GDM1 (cell line): ENCODE measurements around the gene DPP6.
"Not testable (repeated sequence)": the region's sequence is repeated elsewhere in the genome, so short reads cannot be mapped to it uniquely, and the experiment has no call there.

ENCODE experiments used
- DNase-seq: peaks from one replicate; lab custom pipeline; 2025; lab: John Stamatoyannopoulos, UW

Gene DPP6

DNA sequence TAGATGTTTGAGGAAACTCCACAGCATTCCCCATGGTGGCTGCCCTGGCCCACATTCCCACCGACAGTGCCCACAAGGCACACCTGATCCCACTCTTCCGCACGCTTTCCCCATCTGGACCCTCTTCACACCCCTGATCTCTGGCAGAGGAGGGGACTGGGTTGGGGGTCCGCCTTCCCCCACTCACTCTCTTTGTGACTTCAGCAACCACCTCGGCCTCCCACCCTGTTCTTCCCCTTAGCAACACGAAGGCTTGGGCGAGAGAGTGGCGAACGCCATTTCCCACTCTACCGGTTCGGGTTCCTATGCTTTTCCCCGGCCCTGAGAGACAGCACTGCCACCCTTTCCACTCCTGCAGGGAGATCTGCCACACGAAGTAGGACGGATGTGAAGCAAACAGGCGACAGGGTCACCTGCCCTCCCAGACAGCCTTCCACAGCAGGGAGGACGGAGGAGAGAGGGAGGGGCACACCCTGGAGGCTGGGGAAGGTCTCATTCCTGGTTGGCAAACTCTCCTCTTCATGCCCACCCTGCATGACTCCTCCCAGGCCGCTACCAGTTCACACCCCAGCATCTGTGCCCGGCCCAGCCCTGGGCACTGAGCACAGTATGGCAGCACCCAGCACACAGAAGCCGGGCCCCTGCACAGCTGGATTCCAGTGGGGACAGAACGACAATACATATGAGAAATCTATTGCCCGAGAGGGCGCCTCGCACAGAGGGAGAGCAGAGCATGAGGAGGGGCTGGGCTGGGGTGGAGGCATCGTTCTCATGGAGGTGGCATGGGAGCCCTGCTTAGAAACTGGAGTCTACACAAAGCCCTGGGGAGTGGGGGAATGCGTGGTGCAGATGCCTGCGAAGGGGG lies 857.3 kb downstream of the DPP6 start:
- DNase-seq: no peak

DNA sequence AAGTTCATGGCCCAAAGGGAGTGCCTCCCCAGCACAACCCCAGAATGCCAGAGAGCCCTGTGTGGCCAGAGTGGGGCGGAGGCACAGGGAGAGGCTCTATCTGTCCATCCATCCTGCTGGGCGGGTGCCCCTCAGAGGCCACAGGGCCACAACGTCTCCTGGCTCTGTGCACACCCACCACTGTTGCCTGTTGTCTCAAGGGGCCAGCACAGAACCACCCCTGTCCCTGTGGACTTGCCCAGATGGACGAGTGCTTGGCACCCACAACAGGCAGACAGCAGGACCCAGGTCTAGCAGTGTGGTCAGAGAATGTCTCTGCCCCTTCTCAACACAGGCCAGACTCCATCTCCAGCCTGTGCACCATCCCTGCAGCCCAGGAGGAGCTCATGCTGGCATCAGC lies 857.9 kb downstream of the DPP6 start:
- DNase-seq: no peak

DNA sequence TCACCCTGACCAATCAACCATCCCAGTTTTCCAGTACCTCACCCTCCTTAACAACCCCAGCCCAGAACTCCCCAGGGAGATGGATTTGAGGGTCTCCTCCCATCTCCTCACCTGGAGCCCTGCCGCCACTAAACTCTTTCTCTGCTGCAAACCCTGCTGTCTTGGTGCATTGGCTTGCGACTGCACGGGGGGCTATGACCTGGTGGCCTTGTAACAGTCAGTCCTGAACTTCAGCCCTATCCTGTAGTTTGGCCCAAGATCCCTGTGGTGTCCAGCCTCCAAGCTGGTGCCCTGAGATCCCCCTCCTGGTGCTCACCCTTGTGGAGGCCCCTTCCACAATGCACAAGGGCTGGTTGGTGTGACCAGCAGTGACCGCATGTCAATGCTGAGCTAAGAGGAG lies 858.8 kb downstream of the DPP6 start:
- DNase-seq: no peak

DNA sequence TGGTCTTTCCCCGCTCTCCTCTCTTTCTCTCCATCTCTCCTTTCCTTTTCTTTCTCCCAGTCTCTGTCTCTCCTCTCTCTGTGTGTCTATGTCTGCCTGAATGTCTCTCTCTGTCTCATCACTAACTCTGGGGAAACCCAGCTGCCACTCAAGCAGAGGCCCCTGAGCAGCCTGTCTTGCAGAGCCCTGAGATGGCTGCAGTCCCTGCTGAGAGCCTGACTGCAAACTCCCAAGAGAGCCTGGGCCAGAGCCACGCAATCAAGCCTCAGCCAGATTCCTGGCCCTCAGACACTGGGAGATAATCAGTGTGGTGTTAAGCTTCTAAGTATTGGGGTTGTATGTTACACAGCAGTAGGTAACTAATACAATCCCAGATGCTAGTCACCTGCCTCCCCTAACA lies 859.2 kb downstream of the DPP6 start:
- DNase-seq: no peak

DNA sequence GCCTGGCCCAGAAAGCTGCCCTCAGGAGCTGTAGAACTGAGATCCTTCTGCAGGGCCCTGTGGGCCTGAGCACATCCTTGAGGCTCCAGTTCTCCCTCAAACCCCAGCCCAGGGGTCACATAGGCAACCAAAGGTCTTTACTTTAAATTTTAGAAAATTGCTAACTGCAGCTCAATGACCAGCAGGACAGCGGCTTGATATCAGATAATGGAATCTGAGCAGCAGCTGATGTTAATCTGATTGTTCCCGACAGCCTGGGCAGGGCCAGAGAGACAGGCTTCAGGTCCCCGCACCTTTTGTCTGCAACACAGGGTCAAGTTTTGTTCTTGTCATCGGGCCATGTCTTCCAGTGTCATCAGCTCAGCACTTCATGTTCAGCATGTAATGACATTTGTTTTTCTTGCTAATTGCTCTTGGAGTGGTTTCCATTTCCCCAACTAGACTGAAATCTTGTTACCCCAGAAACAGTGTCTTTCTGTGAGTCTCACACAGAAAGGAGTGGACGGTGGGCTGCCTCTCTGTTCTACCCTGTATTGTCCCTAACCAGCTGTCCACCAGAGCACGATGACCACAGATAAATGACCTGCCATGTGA lies 859.8 kb downstream of the DPP6 start:
- DNase-seq: no peak

DNA sequence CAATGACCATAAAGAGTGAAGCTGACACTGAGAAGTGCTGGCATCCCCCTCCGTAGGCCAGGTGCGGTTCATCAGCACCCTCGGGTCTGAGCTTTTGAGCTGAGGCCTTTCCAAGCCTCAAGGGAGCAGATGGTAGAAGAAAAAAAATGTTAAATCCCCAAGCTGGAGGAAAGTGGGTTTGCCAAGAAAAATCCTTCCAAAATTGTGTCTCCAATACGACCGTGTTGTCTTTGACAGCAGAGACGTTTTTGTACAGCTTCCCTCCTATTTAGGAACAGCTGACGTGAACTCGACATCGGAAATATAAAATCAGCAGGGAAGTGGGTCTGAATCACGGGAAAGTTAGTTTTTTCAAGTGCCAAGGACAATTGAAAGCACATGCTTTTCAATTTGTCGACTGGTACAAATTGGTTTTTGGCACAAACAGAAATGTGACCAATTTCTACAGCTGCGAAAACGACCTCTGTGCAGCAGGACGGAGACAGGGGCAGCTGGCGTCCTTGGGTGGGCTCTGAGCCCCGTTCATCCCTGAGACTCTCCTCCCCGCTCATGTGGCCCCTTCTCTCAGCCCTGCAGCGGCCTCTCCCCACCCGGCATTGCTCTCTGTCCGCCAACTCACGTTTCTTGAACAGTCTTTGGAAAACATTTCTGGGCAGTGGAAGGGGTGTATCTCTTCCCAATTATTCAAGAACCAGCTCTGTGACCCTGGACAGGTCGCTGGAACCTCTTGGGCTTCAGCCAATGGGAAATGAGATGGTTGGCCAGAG lies 860.9 kb downstream of the DPP6 start:
- no peak for DNase-seq

DNA sequence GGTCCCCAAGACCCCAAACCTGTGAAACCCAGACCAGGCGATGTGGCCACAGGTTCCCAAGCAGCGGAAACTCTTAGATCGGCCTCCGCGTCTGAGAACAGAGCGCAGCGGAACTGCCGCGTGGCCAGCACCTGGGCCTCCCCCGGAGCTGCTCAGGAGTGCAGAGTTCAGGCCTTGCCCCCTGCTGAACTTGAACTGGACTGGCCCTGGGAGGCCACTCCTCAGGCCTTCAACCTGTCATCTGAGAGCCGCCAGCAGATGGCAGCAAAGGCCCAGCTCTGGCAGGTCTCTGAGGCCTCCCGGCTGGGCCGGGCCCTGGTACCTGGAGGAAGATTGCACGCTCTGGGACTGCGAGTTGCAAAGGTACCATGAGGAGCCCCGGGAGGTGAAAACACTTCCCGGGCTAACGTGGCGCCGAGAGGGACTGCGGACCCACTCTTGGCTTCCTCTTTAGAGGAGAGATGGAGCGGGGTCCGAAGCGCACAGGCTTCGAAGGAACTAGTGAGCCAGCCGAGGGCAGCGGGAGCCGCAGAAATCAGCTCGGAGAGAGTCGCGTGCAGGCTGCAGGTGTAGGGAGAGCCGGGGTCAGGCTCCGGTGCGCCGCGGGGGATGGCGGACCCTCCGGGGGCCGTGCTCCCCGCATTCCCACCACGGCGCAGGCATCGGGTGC lies 861.6 kb downstream of the DPP6 start:
- peak; percentile 23 for DNase-seq

DNA sequence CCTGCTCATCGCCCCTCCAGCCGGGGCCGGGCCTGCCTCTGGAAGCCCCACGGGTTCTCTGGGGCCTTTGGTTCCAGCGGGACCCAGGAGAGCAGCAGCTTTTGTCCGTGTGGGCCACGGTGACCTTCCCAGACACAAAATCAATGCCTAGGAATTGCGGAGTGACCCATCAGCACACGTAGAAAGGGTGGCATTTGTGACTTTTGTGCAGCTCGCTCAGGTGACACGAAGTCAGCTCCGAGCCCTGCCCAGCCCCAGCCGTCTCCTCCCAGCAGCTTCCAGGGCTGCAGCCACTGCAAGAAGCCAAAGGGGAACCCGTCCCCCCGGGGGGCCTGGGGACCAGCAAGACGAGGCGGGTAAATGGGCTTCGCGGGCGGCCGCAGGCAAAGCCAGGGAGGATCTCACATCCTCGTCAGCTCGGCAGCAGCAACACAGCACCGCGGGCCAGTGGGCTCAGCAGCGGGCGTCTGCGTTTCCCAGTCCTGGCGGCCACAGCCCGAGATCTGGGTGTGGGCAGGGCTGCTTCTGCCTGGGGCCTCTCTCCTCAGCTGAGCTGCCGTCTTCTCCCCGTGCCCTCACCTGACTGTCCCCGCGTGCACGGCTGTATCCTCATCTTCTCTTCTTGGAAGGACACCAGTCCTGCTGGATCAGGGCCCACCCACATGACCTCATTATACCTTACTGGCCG lies 862.3 kb downstream of the DPP6 start:
- no peak for DNase-seq

DNA sequence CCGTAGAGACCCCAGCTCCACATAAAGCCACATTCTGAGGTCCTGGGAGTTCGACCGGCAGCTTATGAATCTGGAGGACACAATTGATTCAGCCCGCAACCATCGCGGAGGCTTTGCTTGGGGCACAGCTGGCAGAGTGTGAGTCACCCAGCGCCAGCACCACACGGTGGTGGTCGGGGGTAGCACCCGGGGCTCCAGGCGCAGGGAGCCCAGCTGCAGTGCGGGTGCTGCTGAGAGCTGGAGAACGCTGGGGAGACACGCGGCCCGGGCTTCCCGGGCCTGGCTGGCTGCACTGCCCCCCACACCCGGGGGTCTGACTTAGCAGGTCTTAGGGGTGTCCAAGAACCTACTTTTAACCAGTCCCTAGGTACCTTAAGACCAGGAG lies 862.8 kb downstream of the DPP6 start:
- DNase-seq: no peak

DNA sequence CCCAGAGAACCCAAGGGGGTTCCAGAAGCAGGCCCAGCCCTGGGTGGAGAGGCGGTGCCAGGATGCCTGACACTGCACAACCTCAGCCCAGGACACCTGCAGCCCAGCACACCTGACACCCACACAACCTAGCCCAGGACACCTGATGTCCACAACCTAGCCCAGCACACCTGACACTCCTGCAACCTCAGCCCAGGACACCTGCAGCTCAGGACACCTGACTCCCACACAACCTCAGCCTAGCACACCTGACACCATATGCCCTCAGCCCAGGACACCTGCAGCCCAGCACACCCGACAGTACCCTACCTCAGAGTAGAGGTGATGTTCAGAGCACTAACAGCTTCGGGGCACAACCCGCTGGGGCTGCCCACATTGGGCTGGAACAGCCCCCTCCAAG lies 863.4 kb downstream of the DPP6 start:
- DNase-seq: no peak

DNA sequence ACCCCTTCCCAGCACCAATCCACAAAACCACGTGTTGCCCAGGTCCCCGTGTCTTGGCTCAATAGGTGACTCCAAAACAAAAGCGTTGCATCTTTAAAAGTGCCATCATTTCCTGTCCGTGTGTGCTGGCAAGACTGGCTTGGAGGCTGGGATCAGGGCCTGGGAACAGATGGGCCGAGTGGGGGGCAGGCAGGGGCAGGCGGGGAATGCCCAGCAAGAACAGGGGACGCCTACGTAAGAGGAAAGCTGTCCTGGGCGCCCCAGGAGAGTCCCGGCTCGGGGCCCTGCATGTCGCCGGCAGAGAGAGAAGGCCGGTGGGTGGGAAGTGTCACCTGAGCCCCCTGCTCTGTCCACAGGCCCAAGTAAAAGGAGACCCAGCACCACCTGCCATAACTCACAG lies 864.2 kb downstream of the DPP6 start:
- no peak for DNase-seq

DNA sequence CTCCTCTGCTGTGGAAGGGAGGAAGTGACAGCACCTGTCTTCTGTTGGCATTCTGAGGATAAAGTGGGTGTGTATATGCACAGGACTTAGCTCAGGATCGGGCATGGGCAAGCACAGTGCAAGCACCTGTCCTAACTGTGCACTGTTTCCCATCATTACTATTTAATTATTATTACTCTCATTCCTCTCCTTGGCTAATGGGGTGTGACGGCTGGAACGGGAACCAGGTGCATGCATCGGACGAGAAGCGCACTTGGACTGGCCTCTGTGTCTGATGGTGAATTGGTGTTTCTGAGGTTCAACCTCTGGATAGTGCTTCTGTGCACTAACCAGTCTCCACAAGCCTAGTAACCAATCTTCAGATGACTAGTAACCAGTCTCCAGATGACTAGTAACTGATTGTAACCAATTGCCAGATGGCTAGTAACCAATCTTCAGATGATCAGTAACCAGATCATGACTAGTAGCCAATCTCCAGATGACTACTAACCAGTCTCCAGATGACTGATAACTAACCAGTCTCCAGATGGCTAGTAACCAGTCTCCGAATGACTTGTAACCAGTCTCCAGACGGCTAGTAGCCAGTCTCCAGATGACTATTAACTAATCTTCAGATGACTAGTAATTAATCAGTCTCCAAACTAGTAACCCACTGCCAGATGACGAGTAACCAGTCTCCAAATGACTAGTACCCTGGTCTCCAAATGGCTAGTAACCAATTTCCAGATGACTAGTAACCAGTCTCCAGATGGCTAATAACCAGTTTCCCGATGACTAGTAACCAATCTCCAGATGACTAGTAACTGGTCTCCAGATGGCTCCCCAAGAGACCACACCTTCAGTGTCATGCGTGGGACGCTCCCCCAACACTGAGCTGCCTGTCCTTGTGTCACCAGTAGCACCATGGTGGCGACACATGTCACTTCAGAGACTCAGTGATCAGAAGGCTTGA lies 864.9 kb downstream of the DPP6 start:
- no peak for DNase-seq

DNA sequence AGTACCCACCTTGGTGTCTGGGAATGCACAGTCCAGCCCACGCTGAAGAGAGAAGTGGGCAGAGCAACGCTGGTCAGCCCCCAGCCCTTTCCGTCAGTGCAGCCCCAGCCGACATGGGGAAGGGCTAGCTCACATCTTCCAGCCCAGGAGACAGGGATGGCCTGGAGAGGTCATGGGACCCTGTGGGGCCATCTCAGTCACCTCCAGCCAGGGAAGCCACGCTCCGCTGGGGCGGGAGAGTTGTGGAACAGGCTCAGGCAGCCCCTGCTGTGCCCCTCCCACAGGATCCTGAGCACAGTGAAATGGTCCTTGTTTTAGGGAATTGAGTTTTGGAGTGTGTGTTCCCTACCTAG lies 865.6 kb downstream of the DPP6 start:
- DNase-seq: no peak

DNA sequence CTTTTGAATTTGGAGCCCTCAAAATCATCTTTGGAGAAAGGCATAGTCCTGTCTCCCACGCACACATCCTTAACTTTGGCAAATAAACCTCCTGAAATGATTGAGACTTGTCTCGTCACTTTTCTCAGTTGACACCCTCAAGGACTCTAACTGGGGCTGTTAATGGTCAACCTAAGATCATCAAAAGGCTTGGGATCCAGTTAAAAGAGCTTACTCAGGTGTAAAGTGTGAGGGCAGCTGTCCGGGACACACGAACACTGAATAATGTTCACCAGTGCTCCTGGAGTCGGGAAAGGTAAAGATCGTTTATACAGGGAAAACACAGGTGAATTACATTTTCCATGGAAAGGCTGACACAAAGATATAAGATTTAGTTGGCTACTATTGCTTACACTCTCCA lies 866.1 kb downstream of the DPP6 start:
- no peak for DNase-seq

DNA sequence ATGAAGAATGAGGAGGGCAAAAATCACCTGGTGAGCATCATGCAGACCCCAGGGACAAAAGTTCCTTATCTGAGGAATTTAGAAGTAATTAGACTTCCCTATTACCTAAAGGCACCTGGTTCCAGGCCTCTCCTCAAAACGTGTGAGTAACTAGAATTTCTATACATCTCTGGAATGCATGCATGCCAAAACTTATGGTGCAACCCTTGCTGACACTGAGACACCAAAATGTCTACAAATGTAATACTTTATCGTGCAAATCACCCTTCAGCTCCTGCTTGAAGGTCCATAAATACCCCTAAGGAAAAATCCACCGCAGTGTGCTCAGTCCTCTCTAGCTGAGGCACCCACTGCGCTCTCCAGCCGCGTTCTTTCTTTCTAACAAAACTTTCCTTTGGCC lies 866.5 kb downstream of the DPP6 start:
- no peak for DNase-seq

DNA sequence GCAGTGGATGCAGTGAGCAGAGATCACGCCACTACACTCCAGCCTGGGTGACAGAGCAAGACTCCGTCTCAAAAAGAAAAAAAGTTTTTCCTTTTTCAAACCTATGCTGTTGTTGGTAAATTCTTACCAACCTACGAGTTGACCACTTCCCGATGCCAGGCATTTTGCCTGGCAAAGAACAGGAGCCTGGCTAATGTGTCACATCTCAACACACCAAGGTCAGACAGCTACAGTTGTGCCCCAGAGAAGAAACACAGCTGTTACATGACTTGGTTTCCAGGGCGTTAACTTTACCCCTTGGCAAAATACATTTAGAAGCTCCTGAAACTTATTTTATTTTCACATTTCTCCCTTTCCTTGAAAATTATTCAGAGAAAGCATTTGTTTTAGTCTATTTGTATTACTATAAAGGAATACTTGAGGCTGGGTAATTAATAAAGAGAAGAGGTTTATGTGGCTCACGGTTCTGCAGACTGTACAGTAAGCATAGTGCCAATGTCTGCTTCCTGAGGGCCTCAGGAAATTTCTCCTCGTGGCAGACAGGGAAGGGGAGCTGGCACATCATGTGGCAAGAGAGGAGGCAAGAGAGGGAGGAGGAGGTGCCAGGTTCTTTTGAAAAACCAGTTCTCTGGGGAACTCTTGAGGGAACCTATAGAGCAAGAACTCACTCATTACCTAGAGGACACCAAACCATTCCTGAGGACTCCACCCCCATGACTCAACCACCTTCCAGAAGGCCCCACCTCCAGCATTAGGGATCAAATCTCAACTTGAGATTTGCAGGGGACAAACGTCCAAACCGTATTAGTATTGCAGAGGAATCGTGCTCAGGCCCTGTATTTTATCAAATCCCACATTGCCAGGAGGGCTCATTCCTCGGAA lies 867.4 kb downstream of the DPP6 start:
- DNase-seq: no peak

DNA sequence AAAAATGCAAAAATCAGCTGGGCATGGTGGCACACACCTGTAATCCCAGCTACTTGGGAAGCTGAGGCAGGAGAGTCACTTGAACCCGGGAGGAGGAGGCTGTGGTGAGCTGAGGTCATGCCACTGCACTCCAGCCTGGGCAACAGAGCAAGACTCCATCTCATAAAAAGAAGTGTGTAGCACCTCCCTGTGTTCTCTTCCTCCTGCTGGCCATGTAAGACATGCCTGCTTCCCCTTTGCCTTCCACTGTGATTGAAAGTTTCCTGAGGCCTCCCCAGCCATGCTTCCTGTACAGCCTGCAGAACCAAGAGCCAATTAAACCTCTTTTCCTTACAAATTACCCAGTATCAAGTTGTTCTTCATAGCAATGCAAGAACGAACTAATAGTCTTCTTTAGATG lies 870.3 kb downstream of the DPP6 start:
- DNase-seq: not testable (repeated sequence)

DNA sequence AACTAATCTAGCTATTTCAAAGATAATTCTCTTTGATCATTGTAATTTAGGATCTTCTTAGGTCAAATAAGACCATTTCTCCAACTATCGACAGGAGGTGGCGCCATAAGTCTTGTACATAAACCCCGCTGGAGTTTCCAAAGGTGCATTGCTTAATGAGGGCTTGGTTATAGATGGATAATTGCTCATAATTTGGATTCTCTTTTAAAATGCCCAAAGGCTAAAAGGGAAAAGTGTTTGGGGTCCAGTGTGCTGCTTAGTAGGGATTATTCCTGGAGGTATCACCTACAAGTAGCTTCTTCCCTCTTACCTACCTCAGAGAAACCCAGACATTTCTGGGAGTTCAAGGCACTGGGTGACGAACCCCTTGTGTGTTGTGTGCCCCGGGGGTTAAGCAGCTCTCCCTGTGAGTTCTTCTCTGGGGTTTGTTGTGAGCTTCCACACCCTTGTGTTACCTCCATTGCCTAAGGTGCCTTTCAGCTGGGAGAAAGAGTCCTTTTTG lies 875.5 kb downstream of the DPP6 start:
- peak; percentile 58 for DNase-seq

DNA sequence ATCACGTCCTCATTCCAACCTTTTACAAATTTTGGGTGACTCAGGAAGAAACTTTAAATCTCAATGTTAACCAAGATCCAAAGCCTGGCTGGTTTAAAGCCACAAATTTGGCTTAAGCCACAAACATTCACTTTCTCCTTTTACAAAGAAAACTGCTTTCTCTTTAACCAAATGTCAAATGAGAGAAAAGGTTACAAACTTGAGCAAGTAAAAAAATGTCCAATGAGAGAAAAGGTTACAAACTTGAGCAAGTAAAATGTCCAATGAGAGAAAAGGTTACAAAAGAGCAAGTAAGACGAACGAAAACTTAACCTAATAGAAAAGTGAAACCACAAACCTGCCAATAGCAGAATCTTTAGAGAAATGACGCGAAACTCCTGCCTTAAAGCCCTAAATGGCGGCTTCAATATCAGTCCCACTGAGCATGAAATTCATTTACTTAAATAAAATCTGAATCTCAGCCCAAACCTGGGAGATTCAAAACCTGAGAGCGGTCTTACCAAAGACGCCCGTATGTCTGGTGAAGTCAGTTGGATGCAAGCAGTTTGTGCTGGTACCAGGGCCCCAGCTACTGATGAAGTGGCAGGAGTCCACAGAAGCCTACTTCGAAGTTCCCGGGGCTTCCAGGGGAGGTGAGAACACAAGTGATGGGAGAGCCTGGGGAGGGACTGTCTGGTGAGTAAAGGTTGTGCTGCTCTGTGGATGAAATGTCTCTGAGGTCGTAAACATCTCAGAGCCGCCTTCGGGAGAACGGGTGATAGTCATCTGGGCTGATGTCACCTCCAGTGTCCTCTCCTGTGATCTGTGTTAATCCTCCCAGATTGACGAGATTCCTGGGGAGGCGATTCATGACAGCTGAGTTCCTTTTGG lies 876.2 kb downstream of the DPP6 start:
- DNase-seq: peak; percentile 62
